Measurements from ENCODE around the gene EFNA3. TPM values are rescaled to one million over a fixed set of nuclear protein-coding genes. Genes with fewer than 3 reads are reported as not detected.

The EFNA3 gene
- total RNA-seq, 1 donor from 2014 or later, result 9.8 TPM

GRCh38 chr1:155127105-155127966 lies 48.7 kb downstream of the EFNA3 start, which contains the start of gene EFNA1:
Gene EFNA1 (plus strand): TSS chr1:155127876. CDS start chr1:155127978, 102 bp downstream.
- DNase-seq (ENCODE audit: low spot score in 2 of 2) (peak; percentile 71 to 80), FAIRE-seq (no peak)

DNA sequence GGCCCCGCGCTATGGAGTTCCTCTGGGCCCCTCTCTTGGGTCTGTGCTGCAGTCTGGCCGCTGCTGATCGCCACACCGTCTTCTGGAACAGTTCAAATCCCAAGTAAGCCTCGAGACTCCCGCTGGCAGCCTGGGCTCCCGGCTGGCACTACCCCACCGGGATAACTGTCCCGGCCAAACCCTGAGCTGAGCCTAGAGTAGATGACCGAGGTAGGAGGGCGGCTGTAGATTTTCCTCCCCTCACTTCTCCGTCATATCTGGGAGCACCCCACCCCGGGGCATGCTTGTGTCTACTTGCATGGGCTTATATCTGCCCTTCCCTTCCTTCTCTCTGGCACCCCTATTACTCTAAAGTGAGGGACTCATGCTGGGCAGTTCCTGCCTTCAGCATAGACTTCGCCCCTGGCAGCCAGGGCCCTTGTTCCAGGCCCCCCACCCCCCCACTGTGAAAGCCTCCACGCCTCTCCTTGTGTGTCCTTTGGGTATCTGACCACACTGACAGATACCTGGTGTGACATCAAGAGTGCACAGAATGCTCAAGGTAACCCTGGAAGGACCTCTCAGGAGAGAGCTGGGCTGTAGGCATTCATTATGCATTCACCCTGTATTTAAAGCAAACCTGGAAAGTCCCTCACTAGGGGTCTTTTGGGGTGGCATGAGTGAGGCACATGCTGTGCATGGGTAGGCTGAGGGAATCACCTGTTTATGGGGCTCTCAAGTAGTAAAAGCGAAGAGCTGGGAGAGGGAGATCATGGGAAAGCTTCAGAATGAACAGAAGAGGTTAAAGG lies 49.5 kb downstream of the EFNA3 start:
- FAIRE-seq, result no peak
- DNase-seq (ENCODE audit: low spot score in 2 of 2), result no peak

DNA sequence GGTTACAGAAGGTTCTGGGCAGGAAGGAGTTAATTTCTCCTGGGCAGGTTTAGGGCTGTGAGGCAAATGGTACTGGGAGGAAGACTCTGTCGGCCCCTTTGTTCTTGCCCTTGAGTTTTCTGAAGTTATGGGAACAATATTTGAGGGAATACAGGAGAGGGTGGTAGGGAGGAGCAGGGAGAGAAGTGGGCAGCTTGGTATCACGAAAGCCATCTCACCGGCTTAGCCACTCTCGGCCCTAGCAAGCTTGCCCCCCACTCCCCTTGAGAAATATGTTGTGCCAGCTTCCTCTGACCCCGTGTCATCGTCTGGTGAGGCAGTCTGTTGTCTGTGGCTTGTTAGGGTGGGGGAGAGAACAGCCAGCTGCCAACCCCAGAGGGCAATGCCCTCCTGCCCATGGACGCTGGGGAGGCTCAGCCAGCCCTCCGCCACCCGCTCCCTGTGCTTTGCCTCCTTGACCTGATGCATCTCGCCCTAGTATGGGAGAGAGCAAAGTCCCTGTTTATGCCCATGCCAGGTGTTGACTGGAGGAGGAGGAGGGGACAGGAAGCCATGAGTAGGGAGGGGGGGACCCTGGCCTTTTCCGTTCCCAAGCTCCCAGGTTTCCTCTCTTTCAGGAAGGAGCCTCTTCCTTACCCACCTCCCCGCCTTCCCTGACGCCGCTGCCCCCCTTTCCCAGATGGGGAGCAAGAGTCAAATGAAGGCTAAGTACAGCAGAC lies 50.3 kb downstream of the EFNA3 start:
- FAIRE-seq, result no peak
- no peak for DNase-seq (ENCODE audit: low spot score in 2 of 2)

DNA sequence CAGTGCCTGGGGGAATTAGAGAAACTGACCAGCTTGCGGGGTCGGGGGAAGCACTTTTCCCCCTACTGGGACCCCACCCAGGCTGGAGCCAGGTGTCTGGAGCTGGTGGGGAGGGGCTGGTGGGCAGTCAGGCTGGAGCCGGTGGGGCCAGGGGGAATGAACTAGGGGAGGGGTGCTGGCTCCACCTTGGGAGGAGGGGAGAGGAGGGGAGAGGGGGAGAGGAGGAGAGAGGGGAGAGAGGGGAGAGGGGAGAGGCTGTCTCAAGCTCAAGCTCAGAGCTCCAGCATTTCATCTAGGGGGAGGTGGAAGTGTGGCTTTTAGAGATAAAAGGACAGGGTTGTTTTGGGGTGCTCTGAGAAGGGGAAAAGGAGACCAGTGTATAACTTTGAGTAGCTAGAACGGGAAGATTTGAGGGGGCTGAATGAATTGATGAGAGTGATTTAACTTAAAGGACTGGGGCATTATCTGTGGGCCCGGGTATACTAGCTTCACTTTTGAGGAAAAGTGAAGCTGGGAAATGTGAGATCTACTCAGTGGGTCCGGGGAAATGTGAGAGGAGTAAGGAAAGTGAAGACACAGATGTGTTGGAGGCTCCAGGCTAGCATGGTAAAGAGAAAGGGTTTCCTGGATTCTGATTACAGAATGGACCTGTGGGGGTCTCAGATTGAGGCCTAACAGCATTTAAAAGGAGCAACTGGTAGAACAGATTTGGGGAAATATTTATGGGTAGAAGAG lies 51.8 kb downstream of the EFNA3 start:
- DNase-seq (ENCODE audit: low spot score in 2 of 2), result no peak
- FAIRE-seq, result no peak

DNA sequence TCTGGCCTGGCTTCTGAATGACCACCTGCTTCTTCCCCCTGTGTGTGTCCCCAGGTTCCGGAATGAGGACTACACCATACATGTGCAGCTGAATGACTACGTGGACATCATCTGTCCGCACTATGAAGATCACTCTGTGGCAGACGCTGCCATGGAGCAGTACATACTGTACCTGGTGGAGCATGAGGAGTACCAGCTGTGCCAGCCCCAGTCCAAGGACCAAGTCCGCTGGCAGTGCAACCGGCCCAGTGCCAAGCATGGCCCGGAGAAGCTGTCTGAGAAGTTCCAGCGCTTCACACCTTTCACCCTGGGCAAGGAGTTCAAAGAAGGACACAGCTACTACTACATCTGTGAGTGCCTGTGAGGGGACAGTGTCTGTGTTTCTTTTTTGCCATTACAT lies 52.6 kb downstream of the EFNA3 start:
- DNase-seq (ENCODE audit: low spot score in 2 of 2) (no peak), FAIRE-seq (no peak)

GRCh38 chr1:155131856-155132255 lies 53.2 kb downstream of the EFNA3 start:
- no peak for FAIRE-seq
- no peak for DNase-seq (ENCODE audit: low spot score in 2 of 2)

DNA sequence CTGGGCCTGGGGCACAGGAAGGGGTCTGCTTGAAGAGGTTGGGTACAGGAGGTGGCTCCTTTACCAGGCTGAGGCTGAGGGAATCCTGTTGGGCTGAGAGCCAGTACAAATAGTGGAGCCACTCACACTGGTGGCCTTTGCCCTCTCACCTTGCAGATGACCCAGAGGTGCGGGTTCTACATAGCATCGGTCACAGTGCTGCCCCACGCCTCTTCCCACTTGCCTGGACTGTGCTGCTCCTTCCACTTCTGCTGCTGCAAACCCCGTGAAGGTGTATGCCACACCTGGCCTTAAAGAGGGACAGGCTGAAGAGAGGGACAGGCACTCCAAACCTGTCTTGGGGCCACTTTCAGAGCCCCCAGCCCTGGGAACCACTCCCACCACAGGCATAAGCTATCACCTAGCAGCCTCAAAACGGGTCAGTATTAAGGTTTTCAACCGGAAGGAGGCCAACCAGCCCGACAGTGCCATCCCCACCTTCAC lies 55.2 kb downstream of the EFNA3 start:
- DNase-seq (ENCODE audit: low spot score in 2 of 2) (peak in 1 of 2 donors; percentile 1), FAIRE-seq (no peak)

DNA sequence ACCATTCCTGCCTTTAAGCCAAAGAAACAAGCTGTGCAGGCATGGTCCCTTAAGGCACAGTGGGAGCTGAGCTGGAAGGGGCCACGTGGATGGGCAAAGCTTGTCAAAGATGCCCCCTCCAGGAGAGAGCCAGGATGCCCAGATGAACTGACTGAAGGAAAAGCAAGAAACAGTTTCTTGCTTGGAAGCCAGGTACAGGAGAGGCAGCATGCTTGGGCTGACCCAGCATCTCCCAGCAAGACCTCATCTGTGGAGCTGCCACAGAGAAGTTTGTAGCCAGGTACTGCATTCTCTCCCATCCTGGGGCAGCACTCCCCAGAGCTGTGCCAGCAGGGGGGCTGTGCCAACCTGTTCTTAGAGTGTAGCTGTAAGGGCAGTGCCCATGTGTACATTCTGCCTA lies 55.7 kb downstream of the EFNA3 start:
- no peak for FAIRE-seq
- no peak for DNase-seq (ENCODE audit: low spot score in 2 of 2)

GRCh38 chr1:155134880-155135414 lies 56.3 kb downstream of the EFNA3 start:
- DNase-seq (ENCODE audit: low spot score in 2 of 2), result peak in 1 of 2 donors; percentile 77
- no peak for FAIRE-seq

DNA sequence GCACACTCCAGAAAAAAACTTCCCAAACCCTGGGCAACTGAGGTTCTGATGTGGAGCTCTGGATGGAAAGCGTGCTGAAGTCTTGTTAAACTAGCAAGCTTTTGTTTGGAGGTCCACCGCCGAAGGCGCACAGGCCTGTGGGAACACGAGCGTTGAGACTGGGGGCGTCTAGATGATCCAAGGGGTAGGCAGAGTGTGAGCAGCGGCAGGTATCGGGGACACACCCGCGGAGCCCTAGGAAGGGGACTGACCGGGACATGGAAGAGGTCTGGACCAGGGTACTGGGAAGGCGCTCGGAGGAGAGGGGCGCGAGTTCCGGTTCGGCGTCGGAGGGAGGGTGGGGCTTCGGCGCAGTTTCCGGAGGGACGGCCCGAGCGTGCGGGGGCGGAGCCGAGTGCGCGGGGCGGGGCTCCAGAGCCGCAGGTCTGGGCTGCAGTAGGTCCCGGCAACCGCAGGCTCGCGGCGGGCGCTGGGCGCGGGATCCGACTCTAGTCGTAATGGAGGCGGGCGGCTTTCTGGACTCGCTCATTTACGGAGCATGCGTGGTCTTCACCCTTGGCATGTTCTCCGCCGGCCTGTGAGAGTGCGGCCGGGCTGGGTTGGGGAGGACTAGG lies 56.9 kb downstream of the EFNA3 start, which contains the start of gene SLC50A1:
Gene SLC50A1 (plus strand): TSS at position 438 of the 614 bp plus-strand sequence. CDS start 60 bp downstream, at position 498.
- DNase-seq (ENCODE audit: low spot score in 2 of 2) (peak; percentile 89 to 93), FAIRE-seq (no peak)

GRCh38 chr1:155136748-155137147 lies 58.1 kb downstream of the EFNA3 start:
- DNase-seq (ENCODE audit: low spot score in 2 of 2), result no peak
- no peak for FAIRE-seq

Small RNA genes lying within 50 kb of the gene (small RNA-seq; reads per million reads assigned to genes)
- not detected for gene RF00019

Other genes with a start within 250 kb of the EFNA3 start
- 2.4 TPM for gene KCNN3, start 208.6 kb upstream of the EFNA3 start, total RNA-seq
- 10.2 TPM for gene PMVK, start 142.1 kb upstream of the EFNA3 start, total RNA-seq
- gene PBXIP1, start 122.7 kb upstream of the EFNA3 start, total RNA-seq, result 15.1 TPM
- gene PYGO2, start 117.1 kb upstream of the EFNA3 start, total RNA-seq, result 9.4 TPM
- 6.9 TPM for gene SHC1, start 108.1 kb upstream of the EFNA3 start, total RNA-seq
- 12.6 TPM for gene CKS1B, start 104.2 kb upstream of the EFNA3 start, total RNA-seq
- gene FLAD1, start 95.5 kb upstream of the EFNA3 start, total RNA-seq, result 17.9 TPM
- gene LENEP, start 85.3 kb upstream of the EFNA3 start, total RNA-seq, result 1.2 TPM
- gene ZBTB7B, start 76.0 kb upstream of the EFNA3 start, total RNA-seq, result 0.82 TPM
- under 0.01 TPM for gene DCST2, start 45.1 kb upstream of the EFNA3 start, total RNA-seq
- not detected for gene DCST1, start 45.0 kb upstream of the EFNA3 start, total RNA-seq
- gene ADAM15, start 27.5 kb upstream of the EFNA3 start, total RNA-seq, result 11.8 TPM
- gene EFNA4, start 15.1 kb upstream of the EFNA3 start, total RNA-seq, result 0.82 TPM
- gene EFNA1, start 49.0 kb downstream of the EFNA3 start, total RNA-seq, result 4.1 TPM
- gene SLC50A1, start 57.0 kb downstream of the EFNA3 start, total RNA-seq, result 4.9 TPM
- gene DPM3, start 61.7 kb downstream of the EFNA3 start, total RNA-seq, result 15.1 TPM
- gene KRTCAP2, start 94.5 kb downstream of the EFNA3 start, total RNA-seq, result 74.6 TPM
- 21.2 TPM for gene TRIM46, start 95.0 kb downstream of the EFNA3 start, total RNA-seq
- gene THBS3, start 129.1 kb downstream of the EFNA3 start, total RNA-seq, result 7.7 TPM
- 13.9 TPM for gene MTX1, start 129.9 kb downstream of the EFNA3 start, total RNA-seq
- 2.9 TPM for gene ENTREP3, start 176.6 kb downstream of the EFNA3 start, total RNA-seq
- 19.2 TPM for gene SCAMP3, start 183.5 kb downstream of the EFNA3 start, total RNA-seq
- gene CLK2, start 194.7 kb downstream of the EFNA3 start, total RNA-seq, result 25.3 TPM
- gene HCN3, start 198.6 kb downstream of the EFNA3 start, total RNA-seq, result 11.8 TPM
- gene PKLR, start 222.6 kb downstream of the EFNA3 start, total RNA-seq, result not detected
- 132 TPM for gene FDPS, start 230.0 kb downstream of the EFNA3 start, total RNA-seq
- 44.8 TPM for gene RUSC1, start 242.1 kb downstream of the EFNA3 start, total RNA-seq